Activated T-helper 17 cell treated with anti-CD3 and anti-CD28 coated beads, Interleukin-2, amount 50 U/mL, for 72 hours (primary cell): ENCODE results near the gene CABLES2. TPM values are rescaled to one million over a fixed set of nuclear protein-coding genes. Genes with fewer than 3 reads are reported as not detected.

Experiments
- ATAC-seq: fragments of 150-1000 bp; cut with Tn5 transposase; replicated peaks from 2 replicates; pipeline ENCODE4 v1.10.0; 2021; ENCODE audit warnings: mild to moderate bottlenecking, moderate library complexity
- H3K27ac Mint-ChIP-seq: one replicate; pipeline ENCODE4 v1.8.0; 2022; ENCODE audit warnings: mixed read lengths
- H3K27me3 Mint-ChIP-seq: one replicate; pipeline ENCODE4 v1.8.0; 2022; ENCODE audit warnings: mixed read lengths
- H3K36me3 Mint-ChIP-seq: one replicate; pipeline ENCODE4 v1.8.0; 2022; ENCODE audit warnings: low read depth, mild to moderate bottlenecking, mixed read lengths
- H3K4me1 Mint-ChIP-seq: one replicate; pipeline ENCODE4 v1.8.0; 2022; ENCODE audit warnings: mixed read lengths
- H3K4me3 Mint-ChIP-seq: one replicate; pipeline ENCODE4 v1.8.0; 2022; ENCODE audit warnings: mild to moderate bottlenecking, mixed read lengths
- H3K9me3 Mint-ChIP-seq: one replicate; pipeline ENCODE4 v1.8.0; 2022; ENCODE audit warnings: mixed read lengths
- total RNA-seq, 2 donors: library from RNA; stranded (reverse); gene quantifications; one replicate each; pipeline ENCODE4 v1.2.3, GENCODE V29; 2022

The CABLES2 gene
- total RNA-seq, 2 donors from 2014 or later, result 6.8 to 6.9 TPM

GRCh38 chr20:62347445-62347844 lies 59.6 kb downstream of the CABLES2 start:
- H3K4me3 Mint-ChIP-seq, result no peak overlapping the region
- no peak overlapping the region for H3K27ac Mint-ChIP-seq
- ATAC-seq, result no peak
- H3K36me3 Mint-ChIP-seq, result no peaks in the 10 kb centered on the region
- peaks cover 4% of the 10 kb centered on the region for H3K9me3 Mint-ChIP-seq
- no peaks in the 10 kb centered on the region for H3K4me1 Mint-ChIP-seq
- H3K27me3 Mint-ChIP-seq, result peaks cover 4% of the 10 kb centered on the region

GRCh38 chr20:62347151-62347404 lies 60.0 kb downstream of the CABLES2 start:
- Mint-ChIP-seq H3K9me3 (peaks cover 4% of the 10 kb centered on the region), H3K4me3 (no peak overlapping the region), H3K27me3 (peaks cover 4% of the 10 kb centered on the region), H3K36me3 (no peaks in the 10 kb centered on the region), H3K27ac (no peak overlapping the region), H3K4me1 (no peaks in the 10 kb centered on the region)
- no peak for ATAC-seq

DNA sequence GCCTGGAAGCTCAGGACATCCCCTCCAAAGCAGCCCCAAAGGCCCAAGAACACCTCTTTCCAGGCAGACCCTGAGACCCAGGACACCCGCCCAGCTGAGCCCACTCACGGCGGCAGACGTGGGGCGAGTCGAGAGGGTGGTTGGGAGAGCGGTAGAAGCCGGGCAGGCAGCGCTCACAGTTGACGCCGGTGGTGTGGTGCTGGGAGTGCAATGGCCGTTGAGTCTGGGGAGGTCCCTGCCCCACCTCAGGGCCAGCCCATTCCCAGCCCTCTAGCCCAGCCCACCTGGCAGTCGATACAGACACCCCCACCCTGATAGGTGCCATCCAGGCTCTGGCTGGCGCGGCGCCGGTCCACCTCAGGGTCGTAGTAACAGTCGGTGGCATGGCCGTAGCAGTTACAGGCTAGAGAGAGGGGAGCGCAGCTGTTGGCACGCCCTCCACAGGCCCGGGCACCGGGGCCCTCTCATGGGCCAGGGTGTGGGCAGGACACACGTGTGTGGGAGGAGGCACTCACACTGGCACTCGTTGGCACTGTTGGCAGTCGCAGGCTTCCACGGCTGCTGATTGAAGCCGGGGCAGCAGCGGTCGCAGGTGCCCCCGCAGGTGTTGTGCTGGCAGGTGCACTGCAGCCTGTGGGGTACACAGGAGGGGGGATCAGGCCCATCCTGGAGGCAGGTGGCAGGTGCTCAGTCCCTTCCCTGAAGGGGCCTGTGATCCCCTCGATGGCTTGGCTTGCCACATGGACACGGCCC lies 60.5 kb downstream of the CABLES2 start:
- Mint-ChIP-seq H3K36me3 (no peaks in the 10 kb centered on the region), H3K27me3 (peaks cover 4% of the 10 kb centered on the region), H3K9me3 (peaks cover 4% of the 10 kb centered on the region), H3K4me1 (no peaks in the 10 kb centered on the region), H3K4me3 (no peak overlapping the region), H3K27ac (no peak overlapping the region)
- no peak for ATAC-seq

GRCh38 chr20:62345681-62346370 lies 61.3 kb downstream of the CABLES2 start:
- H3K27me3 Mint-ChIP-seq, result peaks cover 4% of the 10 kb centered on the region
- no peak overlapping the region for H3K27ac Mint-ChIP-seq
- H3K9me3 Mint-ChIP-seq, result peaks cover 4% of the 10 kb centered on the region
- no peak for ATAC-seq
- H3K4me3 Mint-ChIP-seq, result no peak overlapping the region
- H3K4me1 Mint-ChIP-seq, result no peaks in the 10 kb centered on the region
- H3K36me3 Mint-ChIP-seq, result no peaks in the 10 kb centered on the region

DNA sequence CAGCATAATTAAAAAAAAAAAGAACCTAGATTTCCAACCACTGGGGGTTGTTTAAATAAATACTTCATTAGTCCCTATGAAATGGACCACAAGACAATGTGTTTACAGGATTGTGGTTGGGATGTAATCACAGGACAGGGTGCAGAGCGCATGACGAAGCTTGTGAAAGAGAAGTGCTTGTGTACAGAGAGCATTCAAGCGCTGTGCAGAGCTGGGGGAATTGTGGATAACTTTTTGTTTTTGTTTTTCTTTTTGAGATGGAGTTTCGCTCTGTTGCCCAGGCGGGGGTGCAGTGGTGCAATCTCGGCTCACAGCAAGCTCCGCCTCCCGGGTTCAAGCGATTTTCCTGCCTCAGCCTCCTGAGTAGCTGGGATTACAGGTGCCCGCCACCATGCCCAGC lies 62.3 kb downstream of the CABLES2 start:
- no peak for ATAC-seq
- no peak overlapping the region for H3K27ac Mint-ChIP-seq
- H3K36me3 Mint-ChIP-seq, result no peaks in the 10 kb centered on the region
- no peak overlapping the region for H3K4me3 Mint-ChIP-seq
- no peaks in the 10 kb centered on the region for H3K4me1 Mint-ChIP-seq
- peaks cover 4% of the 10 kb centered on the region for H3K9me3 Mint-ChIP-seq
- H3K27me3 Mint-ChIP-seq, result peaks cover 6% of the 10 kb centered on the region

DNA sequence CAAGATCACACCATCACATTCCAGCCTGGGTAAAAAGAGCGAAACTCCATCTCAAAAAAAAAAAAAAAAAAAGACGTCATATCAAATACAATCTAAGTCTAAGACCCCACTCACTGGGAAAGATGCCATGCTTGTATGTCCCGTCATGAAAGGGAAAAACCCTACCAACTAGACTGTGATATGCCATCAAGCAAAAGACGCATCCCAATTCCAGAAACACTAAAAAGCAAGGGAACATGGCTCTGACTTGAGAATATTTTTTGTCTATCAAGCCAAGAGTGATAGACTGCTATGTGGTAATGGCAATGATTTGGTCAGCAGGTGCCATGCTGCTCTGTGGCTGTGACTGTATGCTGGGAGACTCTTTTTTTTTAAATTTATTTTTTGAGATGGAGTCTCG lies 63.0 kb downstream of the CABLES2 start:
- Mint-ChIP-seq H3K27me3 (peaks cover 11% of the 10 kb centered on the region), H3K27ac (no peak overlapping the region), H3K36me3 (no peaks in the 10 kb centered on the region), H3K4me1 (no peaks in the 10 kb centered on the region), H3K4me3 (no peak overlapping the region), H3K9me3 (peaks cover 4% of the 10 kb centered on the region)
- ATAC-seq, result no peak

DNA sequence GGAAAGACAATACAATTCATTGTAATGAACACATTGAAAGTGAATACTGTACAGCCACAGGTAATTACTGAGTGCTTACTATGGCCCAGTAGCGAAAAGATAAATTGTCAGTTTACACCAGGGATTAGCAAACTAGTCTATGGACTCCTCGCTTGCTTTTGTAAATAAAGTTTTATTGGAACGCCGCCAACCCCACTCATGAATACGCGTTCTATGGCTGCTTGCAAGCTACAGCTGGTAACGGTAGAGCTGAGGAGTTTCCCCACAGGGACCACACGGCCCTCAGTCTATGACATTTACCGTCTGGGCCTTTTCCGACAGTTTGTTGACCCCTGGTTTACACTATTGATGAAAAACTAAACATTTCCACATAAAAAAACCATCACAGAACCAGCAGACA lies 64.2 kb downstream of the CABLES2 start:
- Mint-ChIP-seq H3K4me3 (no peak overlapping the region), H3K4me1 (no peaks in the 10 kb centered on the region), H3K9me3 (no peaks in the 10 kb centered on the region), H3K27ac (no peak overlapping the region), H3K27me3 (peaks cover 12% of the 10 kb centered on the region), H3K36me3 (no peaks in the 10 kb centered on the region)
- no peak for ATAC-seq

- H3K4me1 Mint-ChIP-seq, result no peaks in the 10 kb centered on the region
- H3K36me3 Mint-ChIP-seq, result no peaks in the 10 kb centered on the region
- peaks cover 19% of the 10 kb centered on the region for H3K27me3 Mint-ChIP-seq
- H3K9me3 Mint-ChIP-seq, result no peaks in the 10 kb centered on the region
- ATAC-seq, result no peak
- H3K27ac Mint-ChIP-seq, result no peak overlapping the region
- H3K4me3 Mint-ChIP-seq, result no peak overlapping the region
Measured at GRCh38 chr20:62339647-62340062, 67.4 kb downstream of the CABLES2 start.

Other genes with a start within 250 kb of the CABLES2 start
- 10 to 100 TPM; 19.7 to 40.2 TPM for gene MTG2, start 224.3 kb downstream of the CABLES2 start, total RNA-seq
- not detected for gene HRH3, start 187.0 kb downstream of the CABLES2 start, total RNA-seq
- 10 to 100 TPM; 25.6 to 34.7 TPM for gene OSBPL2, start 168.8 kb downstream of the CABLES2 start, total RNA-seq
- 100 to 1,000 TPM in 1 of 2 donors, 10 to 100 TPM in 1; 67.3 to 132 TPM for gene ADRM1, start 104.3 kb downstream of the CABLES2 start, total RNA-seq
- gene LAMA5, start 40.0 kb downstream of the CABLES2 start, total RNA-seq, result under 1 TPM; 0.29 to 0.39 TPM
- gene RPS21, start 20.2 kb downstream of the CABLES2 start, total RNA-seq, result 1,000 to 10,000 TPM; 2,323 to 2,749 TPM
- gene RBBP8NL, start 20.3 kb upstream of the CABLES2 start, total RNA-seq, result not detected
- gene GATA5, start 68.7 kb upstream of the CABLES2 start, total RNA-seq, result not detected
- 10 to 100 TPM; 41.1 to 53.6 TPM for gene SLCO4A1, start 235.2 kb upstream of the CABLES2 start, total RNA-seq